Measurements from ENCODE around the gene FA2H. TPM values are rescaled to one million over a fixed set of nuclear protein-coding genes. Genes with fewer than 3 reads are reported as not detected.

FA2H gene
- total RNA-seq, 4 donors from 2014 or later = 0.41 TPM; not detected in 3

- H3K9me3 ChIP-seq = no peaks in the 10 kb centered on the region
- H3K4me3 ChIP-seq = no peak overlapping the region
- no peaks in the 10 kb centered on the region for H3K27me3 ChIP-seq
- DNase-seq (no peak), ATAC-seq (no peak)
- no peaks in the 10 kb centered on the region for H3K36me3 ChIP-seq
- no peak overlapping the region for H3K27ac ChIP-seq
- H3K4me1 ChIP-seq = no peaks in the 10 kb centered on the region
- in situ Hi-C loops (cut with MboI; ENCODE audit: low sequenced_read_pairs in 4 of 4) (no loop called here), intact Hi-C loops (cut with DNase I; ENCODE audit: low total_unique reads) (no loop called here)
- no peak for TF ChIP-seq POLR2A (IDR thresholded peaks at IDR 0.05)
- TF ChIP-seq, protein P1, sequence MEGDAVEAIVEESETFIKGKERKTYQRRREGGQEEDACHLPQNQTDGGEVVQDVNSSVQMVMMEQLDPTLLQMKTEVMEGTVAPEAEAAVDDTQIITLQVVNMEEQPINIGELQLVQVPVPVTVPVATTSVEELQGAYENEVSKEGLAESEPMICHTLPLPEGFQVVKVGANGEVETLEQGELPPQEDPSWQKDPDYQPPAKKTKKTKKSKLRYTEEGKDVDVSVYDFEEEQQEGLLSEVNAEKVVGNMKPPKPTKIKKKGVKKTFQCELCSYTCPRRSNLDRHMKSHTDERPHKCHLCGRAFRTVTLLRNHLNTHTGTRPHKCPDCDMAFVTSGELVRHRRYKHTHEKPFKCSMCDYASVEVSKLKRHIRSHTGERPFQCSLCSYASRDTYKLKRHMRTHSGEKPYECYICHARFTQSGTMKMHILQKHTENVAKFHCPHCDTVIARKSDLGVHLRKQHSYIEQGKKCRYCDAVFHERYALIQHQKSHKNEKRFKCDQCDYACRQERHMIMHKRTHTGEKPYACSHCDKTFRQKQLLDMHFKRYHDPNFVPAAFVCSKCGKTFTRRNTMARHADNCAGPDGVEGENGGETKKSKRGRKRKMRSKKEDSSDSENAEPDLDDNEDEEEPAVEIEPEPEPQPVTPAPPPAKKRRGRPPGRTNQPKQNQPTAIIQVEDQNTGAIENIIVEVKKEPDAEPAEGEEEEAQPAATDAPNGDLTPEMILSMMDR (IDR thresholded peaks at IDR 0.05 in 4 of 5, conservative IDR thresholded peaks at IDR 0.05 in 1 of 5) = no peak
These were observed 25.1 kb downstream of the FA2H start for GRCh38 chr16:74749291-74750055.

DNA sequence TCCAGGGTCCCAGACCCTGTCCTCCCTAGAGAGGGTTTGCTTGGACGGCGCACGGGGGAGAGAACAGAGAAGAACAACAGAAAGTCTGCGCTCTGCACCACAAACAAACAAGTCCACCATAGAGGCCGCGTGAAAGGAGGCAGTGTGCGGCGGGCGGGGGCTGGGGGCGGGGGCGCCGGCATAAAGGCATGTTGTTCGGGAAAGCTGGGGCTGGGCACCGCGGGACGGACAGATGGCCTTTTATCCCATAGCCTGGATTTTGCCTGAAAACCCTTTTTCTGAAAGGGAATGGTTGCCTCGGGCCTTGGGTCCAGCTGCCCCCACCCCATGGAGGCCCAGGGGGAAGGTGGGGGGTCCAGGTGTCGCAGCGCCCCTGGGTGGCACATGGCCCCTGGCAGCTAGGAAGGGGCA, 26.0 kb downstream of the FA2H start:
- H3K36me3 ChIP-seq = no peaks in the 10 kb centered on the region
- no peak overlapping the region for H3K27ac ChIP-seq
- peaks cover 0 to under 1% (median 0%) of the 10 kb centered on the region in 3 donors for H3K27me3 ChIP-seq
- TF ChIP-seq, protein P1 (IDR thresholded peaks at IDR 0.05 in 4 of 5, conservative IDR thresholded peaks at IDR 0.05 in 1 of 5) = no peak
- TF ChIP-seq POLR2A (IDR thresholded peaks at IDR 0.05) = no peak
- intact Hi-C loops (cut with DNase I; ENCODE audit: low total_unique reads) = no loop called here
- no peaks in the 10 kb centered on the region for H3K4me1 ChIP-seq
- in situ Hi-C loops (cut with MboI; ENCODE audit: low sequenced_read_pairs in 4 of 4) = no loop called here
- ATAC-seq (no peak), DNase-seq (no peak)
- H3K9me3 ChIP-seq = no peaks in the 10 kb centered on the region
- H3K4me3 ChIP-seq = no peak overlapping the region

GRCh38 chr16:74747716-74748615, 26.7 kb downstream of the FA2H start:
- intact Hi-C loops (cut with DNase I; ENCODE audit: low total_unique reads) (no loop called here), in situ Hi-C loops (cut with MboI; ENCODE audit: low sequenced_read_pairs in 4 of 4) (no loop called here)
- Histone ChIP-seq H3K4me3 (no peak overlapping the region), H3K36me3 (no peaks in the 10 kb centered on the region), H3K4me1 (no peaks in the 10 kb centered on the region), H3K27ac (no peak overlapping the region), H3K9me3 (no peaks in the 10 kb centered on the region), H3K27me3 (peaks cover 0 to 3% (median 0%) of the 10 kb centered on the region in 3 donors)
- DNase-seq (no peak), ATAC-seq (no peak)
- TF ChIP-seq, protein P1 (IDR thresholded peaks at IDR 0.05 in 4 of 5, conservative IDR thresholded peaks at IDR 0.05 in 1 of 5) = no peak
- TF ChIP-seq POLR2A (IDR thresholded peaks at IDR 0.05) = no peak

DNA sequence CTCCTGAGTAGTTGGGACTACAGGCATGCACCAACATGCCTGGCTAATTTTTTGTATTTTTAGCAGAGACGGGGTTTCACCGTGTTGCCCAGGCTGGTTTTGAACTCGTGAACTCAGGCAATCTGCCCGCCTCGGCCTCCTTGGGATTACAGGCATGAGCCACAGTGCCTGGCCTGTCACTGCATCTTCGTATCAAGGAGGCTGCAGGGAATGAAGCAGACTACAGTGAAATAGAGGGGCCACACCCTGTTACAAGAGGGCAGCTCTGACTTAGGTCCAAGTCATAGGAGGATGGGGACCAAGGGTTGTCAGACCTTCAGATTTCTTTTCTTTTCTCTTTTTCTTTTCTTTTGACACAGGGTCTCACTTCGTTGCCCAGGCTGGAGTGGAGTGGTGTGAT, 28.7 kb downstream of the FA2H start:
- no peak for ATAC-seq

More for the DNA sequence above, 28.7 kb downstream of the FA2H start:
- H3K4me3 ChIP-seq = no peak overlapping the region
- H3K27me3 ChIP-seq = peaks cover 0 to 3% (median 0%) of the 10 kb centered on the region in 3 donors
- H3K4me1 ChIP-seq = no peaks in the 10 kb centered on the region
- in situ Hi-C loops (cut with MboI; ENCODE audit: low sequenced_read_pairs in 4 of 4) (no loop called here), intact Hi-C loops (cut with DNase I; ENCODE audit: low total_unique reads) (no loop called here)
- TF ChIP-seq, protein P1 (IDR thresholded peaks at IDR 0.05 in 4 of 5, conservative IDR thresholded peaks at IDR 0.05 in 1 of 5) = no peak
- TF ChIP-seq POLR2A (IDR thresholded peaks at IDR 0.05) = no peak
- no peak overlapping the region for H3K27ac ChIP-seq
- DNase-seq = no peak
- no peaks in the 10 kb centered on the region for H3K9me3 ChIP-seq
- H3K36me3 ChIP-seq = no peaks in the 10 kb centered on the region

Data from gastrocnemius medialis (tissue), 4 donors.